Activated effector memory CD4-positive, alpha-beta T cell treated with Interleukin-2 at 50 U/mL for 16 hours (primary cell): Measurements from ENCODE around the gene FHDC1.

Experiments
- DNase-seq: peaks from one replicate; pipeline ENCODE4 v3.0.0-alpha.2; 2020

The FHDC1 gene

GRCh38 chr4:152983774-152984411 is 47.8 kb downstream of the FHDC1 start:
- no peak for DNase-seq

- DNase-seq, result no peak
Observed at GRCh38 chr4:152988721-152989553, 52.8 kb downstream of the FHDC1 start.

GRCh38 chr4:152989554-152989970 is 53.4 kb downstream of the FHDC1 start:
- DNase-seq, result no peak

- no peak for DNase-seq
Observed at GRCh38 chr4:152990471-152991131, 54.5 kb downstream of the FHDC1 start.

GRCh38 chr4:152991398-152991797 is 55.3 kb downstream of the FHDC1 start:
- DNase-seq, result no peak

- no peak for DNase-seq
Observed at GRCh38 chr4:152992027-152992426, 55.9 kb downstream of the FHDC1 start.

- DNase-seq, result no peak
Observed at GRCh38 chr4:152992466-152992865, 56.3 kb downstream of the FHDC1 start.

GRCh38 chr4:152994038-152994437 is 57.9 kb downstream of the FHDC1 start:
- no peak for DNase-seq

- no peak for DNase-seq
Observed at GRCh38 chr4:152996111-152996571, 60.0 kb downstream of the FHDC1 start.

GRCh38 chr4:152996672-152997071 is 60.5 kb downstream of the FHDC1 start:
- DNase-seq, result no peak

- DNase-seq, result no peak
Observed at GRCh38 chr4:152997288-152997687, 61.2 kb downstream of the FHDC1 start.

- no peak for DNase-seq
Observed at GRCh38 chr4:152997771-152998487, 61.8 kb downstream of the FHDC1 start.

GRCh38 chr4:152998861-152999260 is 62.7 kb downstream of the FHDC1 start:
- no peak for DNase-seq

GRCh38 chr4:152999346-153000075 is 63.4 kb downstream of the FHDC1 start:
- DNase-seq, result no peak

GRCh38 chr4:153000076-153000420 is 63.9 kb downstream of the FHDC1 start:
- DNase-seq, result no peak

- DNase-seq, result no peak
Observed at GRCh38 chr4:153001626-153002025, 65.5 kb downstream of the FHDC1 start.

- no peak for DNase-seq
Observed at GRCh38 chr4:153002110-153002509, 66.0 kb downstream of the FHDC1 start.

- DNase-seq, result no peak
Observed at GRCh38 chr4:153004081-153004850, 68.1 kb downstream of the FHDC1 start.

GRCh38 chr4:153005899-153006381 is 69.8 kb downstream of the FHDC1 start:
- no peak for DNase-seq

- no peak for DNase-seq
Observed at GRCh38 chr4:153008578-153009199, 72.6 kb downstream of the FHDC1 start.

- no peak for DNase-seq
Observed at GRCh38 chr4:153010146-153010545, 74.0 kb downstream of the FHDC1 start.
